C1 segment of cervical spinal cord (tissue), 14 donors: Measurements from ENCODE around the gene GIPR.
"Not testable (repeated sequence)": the region's sequence is repeated elsewhere in the genome, so short reads cannot be mapped to it uniquely, and the experiment has no call there.

ENCODE experiments used
- DNase-seq, 14 donors: peaks; one replicate each; lab custom pipeline; 2025; lab: John Stamatoyannopoulos, UW

GIPR gene

DNA sequence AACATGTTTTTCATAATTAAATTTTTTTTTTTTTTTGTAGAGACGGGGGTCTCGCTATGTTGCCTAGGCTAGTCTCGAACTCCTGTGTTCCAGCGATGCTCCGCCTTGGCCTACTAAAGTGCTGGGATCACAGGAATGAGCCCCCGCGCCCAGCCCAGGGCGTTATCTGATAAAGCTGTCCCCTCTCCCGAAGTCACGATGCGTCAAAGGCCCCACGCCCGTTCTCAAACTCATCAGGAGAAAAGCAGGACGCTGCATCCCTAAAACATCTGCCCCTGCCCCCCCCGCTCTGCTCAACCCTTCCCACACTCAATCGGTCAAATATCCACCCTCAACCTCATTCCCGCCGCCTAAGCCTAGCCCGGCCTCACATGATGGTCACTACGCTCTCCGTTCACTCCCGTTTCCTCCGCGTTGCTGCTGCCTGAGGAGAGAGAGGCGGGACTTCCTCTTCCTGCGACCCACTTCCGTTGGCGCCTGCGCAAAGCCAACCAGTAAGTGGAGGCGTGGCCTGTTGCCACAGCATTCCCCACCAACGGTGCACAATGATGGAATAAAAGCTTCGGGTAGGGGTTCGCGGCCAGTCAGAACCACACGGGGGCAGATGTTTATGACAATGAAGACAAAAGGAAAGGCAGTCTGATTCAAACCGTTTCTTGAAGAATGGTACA, 23.6 kb downstream of the GIPR start, which contains the start of gene SNRPD2:
TSS of gene SNRPD2 (minus strand) at position 438 of the 671 bp plus-strand sequence. CDS start at position 373, 65 bp downstream.
- DNase-seq, result peak; percentile 90 to 100 (median 98)

DNA sequence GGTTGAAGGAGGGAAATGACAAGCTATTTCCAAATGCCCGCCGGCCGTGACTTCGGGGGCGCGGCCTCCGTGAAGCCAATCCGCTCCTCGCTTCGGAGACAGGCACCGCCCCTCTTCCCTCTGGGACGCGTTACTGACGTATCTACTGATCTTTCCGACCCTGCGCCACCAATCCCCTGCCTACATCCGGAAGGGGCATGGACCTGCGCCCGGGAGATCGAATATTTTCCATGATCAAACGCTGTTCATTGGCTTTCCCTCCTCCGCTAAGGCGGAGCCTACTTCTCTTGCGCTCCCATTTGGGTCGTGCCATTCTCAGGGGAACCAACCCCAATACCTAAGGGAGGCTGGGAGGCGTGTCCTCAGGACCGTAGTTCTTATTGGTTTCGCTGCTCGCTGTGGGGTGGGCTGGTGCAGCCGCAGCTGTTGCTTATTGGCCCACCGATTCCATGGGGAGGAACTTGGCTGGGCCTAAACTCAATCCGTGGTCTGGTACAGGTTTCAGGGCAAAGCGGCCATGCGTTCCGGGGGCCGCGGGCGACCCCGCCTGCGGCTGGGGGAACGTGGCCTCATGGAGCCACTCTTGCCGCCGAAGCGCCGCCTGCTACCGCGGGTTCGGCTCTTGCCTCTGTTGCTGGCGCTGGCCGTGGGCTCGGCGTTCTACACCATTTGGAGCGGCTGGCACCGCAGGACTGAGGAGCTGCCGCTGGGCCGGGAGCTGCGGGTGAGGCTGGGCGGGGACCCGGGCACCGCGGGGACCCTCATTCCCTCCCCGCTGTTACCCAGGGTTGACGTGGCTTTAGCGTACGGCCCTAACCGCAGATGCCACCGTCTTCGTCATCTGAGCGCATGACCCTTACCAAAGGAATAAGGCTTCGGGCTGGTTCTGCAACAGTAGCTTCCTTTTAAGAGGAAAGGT, 24.4 kb downstream of the GIPR start, which contains the start of gene QPCTL:
TSS of gene QPCTL (plus strand) at position 480 of the 919 bp plus-strand sequence. CDS start at position 518, 38 bp downstream.
- DNase-seq, result peak; percentile 90 to 100 (median 98)

- peak in 12 of 14 donors; percentile 9 to 64 (median 33) for DNase-seq
These were observed 25.2 kb downstream of the GIPR start for GRCh38 chr19:45693106-45693788.

DNA sequence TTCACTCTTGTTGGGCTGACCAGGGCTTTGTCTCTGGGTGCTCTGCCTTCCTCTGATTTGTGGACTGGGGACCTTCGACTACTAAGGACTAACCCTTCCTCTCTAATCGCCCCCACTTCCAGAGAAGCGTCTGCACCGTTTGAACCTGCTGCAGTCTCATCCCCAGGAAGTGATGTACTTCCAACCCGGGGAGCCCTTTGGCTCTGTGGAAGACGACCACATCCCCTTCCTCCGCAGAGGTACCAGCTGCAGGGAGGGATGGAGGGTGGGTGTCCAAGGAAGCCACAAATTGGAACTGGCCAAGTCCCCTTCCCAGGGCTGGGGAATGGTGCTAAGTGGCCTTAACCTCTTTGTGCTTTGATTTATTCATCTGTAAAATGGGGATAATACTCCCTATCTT, 33.7 kb downstream of the GIPR start:
- no peak for DNase-seq

GRCh38 chr19:45705115-45705514, 37.1 kb downstream of the GIPR start:
- no peak for DNase-seq

DNA sequence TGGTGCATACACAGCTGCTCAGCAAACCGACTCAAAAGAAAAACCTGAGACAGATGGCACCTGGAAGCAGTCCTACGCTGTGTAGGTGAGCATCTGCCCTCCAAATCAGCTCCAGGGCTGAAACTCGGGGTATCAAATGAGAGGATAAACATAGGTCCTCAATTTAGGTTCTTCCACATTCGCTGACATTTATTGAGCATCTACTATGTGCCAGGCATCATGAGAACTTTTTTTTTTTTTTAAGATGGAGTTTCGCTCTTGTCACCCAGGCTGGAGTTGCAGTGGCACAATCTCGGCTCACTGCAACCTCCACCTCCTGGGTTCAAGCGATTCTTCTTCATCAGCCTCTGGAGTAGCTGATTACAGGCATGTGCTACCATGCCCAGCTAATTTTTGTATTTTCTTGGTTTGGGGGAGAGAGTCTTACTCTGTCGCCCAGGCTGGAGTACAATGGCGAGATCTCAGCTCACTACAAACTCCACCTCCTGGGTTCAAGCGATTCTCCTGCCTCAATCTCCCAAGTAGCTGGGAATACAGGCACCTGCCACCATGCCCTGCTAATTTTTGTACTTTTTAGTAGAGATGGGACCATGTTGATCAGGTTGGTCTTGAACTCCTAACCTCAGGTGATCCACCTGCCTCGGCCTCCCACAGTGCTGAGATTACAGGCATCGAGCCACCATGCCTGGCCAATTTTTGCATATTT, 37.8 kb downstream of the GIPR start:
- no peak for DNase-seq

GRCh38 chr19:45710356-45711130, 42.5 kb downstream of the GIPR start:
- no peak for DNase-seq

- DNase-seq, result no peak
These were observed 44.1 kb downstream of the GIPR start for GRCh38 chr19:45711851-45712698.

- DNase-seq, result no peak
These were observed 44.7 kb downstream of the GIPR start for GRCh38 chr19:45712699-45713067.

- DNase-seq, result no peak
These were observed 45.1 kb downstream of the GIPR start for GRCh38 chr19:45713141-45713540.

DNA sequence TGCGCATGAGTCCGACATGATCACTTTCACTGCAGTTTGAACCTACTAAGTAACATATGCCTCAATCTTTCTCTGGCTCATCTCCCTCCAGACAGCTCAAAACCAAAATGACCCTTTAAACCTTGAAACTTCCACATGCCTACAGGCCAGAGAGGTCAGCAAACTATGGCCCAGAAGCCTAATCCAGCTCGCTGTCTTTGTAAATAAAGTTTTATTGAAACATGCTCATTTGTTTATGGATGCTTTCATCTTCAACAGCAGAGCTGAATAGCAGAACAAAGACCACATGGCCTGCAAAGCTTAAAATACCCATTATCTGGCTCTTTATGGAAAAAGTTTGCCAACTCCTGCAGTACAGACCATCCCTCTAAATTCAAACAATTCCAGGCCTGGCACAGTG, 47.1 kb downstream of the GIPR start:
- DNase-seq, result no peak

GRCh38 chr19:45716359-45717130, 48.5 kb downstream of the GIPR start:
- DNase-seq, result peak in 4 of 14 donors; percentile 22 to 63 (median 42)

DNA sequence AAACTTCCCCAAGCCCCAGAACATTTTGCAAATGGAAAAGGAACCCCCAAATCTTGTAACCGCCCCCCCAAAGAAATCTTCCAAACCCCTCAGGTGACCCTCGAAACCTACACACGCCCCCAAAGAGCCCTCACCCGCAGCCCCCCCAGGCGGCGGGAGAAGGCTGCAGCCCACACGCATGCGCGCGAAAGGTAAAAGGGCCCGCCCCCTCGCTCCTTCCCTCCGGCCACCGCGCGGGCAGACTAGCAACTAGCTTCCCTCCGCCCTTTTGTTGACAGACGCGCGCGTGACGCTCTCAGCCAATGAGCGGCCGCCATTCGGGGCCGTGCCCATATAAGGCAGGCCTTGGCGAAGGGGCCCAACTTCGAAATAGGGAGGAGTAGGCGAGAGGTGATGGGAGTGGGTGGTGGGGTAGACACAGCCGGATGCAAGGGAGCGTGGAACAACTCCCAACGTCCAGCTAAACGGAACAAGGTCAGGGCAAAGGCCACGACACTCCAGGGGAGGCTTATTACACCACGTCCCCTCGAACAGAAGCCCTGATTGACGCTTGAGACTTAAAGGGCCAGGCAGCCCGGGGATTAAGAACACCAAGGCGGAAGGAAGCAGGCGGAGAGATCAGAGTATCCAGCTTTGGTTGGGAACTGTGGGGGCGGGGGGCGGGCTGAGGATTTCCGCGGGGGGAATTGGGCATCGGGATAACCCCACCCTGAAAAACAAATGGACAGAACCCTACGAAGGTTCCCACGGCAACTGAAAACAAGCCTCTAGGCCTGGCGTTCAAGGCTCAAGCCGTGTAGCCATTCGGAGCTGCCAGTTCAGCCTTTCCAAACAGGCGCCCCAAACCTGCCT, 49.3 kb downstream of the GIPR start:
- peak; percentile 90 to 100 (median 98) for DNase-seq

DNA sequence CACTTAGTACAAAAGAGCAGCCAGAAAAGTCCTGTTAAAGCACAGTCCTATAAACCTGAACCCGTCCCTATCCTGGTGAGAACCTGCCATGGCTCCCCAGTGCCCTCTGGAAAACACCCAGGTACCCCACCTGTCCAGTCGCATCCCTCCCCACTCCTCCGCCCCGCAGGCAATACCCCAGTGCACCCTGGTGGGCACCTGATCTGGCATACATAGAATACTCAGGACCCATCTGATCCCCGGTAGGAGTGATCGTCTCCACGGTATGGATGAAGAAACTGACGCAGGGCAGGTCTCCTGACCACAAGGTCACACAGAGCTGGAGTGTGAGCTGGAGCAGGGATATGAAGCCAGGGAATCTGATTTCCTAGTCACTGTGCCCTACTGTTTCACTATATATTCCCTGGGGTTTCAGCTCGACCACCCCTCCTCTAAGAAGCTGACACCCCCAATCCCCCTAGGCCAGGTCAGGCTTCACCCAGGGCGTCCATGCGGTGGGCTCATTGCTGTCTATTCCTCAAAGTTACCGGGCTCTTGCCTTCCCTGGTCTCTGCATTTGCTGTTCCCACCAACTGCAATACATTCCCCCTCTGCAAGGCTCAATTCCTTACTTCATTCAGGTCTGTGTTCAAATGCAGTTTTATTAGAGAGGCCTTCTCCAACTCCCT, 50.1 kb downstream of the GIPR start:
- DNase-seq, result peak in 1 of 14 donors; percentile 31

DNA sequence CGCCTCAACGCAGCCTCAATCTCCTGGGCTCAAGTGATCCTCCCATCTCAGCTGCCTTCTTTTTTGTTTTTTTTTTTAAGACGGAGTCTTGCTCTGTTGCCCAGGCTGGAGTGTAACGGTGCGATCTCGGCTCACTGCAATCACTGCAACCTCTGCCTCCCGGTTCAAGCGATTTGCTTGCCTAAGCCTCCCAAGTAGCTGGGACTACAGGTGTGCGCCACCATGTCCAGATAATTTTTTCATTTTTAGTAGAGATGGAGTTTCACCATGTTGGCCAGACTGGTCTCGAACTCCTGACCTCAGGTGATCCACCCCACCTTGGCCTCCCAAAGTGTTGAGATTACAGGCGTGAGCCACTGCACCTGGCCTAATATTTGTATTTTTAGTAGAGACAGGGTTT, 52.0 kb downstream of the GIPR start:
- DNase-seq, result not testable (repeated sequence)

DNA sequence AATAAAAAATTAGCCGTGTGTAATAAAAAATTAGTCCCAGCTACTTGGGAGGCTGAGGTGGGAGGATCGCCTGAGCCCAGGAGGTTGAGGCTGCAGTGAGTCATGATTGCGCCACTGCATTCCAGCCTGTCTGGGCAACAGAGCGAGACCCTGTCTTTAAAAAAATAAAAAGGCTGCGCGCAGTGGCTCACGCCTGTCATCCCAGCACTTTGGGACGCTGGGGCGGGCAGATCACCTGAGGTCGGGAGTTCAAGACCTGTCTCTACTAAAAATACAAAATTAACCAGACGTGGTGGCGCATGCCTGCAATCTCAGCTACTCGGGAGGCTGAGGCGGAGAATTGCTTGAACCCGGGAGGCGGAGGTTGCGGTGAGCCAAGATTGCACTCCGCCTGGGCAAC, 60.7 kb downstream of the GIPR start:
- DNase-seq, result not testable (repeated sequence)

DNA sequence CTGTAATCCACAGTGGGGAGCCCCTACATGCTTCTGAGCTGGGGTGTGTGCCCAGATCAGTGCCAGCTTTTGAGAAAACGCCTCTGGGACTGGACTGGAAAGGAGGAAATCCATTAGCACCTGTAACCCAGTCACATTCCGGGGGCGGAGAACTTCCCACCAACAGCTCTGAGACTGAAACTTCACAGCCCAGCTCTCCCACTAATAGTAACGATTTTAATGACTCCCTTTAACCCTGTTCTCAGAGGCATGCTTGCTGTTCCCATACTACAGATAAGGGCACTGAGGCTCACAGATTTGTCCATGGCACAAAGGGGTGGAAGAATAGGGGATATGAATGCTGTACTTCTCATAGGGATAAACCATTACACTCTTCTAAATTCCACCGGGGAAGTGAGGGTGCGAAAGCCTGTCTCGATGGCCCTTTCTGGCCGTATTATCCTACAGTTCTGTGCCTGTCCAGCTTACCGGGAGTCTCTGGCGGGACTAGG, 61.8 kb downstream of the GIPR start:
- DNase-seq, result peak in 1 of 14 donors; percentile 18
